A549 (cell line): ENCODE results near the gene FSIP2.

Source experiments
- CBX8 ChIP-seq: fragments of 200-600 bp; sonication (generic); IDR thresholded peaks from 2 replicates; pipeline ENCODE4 v1.6.1; 2016
- TF ChIP-seq, protein P1 (sequence below): fragments of >200 bp; sonication (Bioruptor Twin); formaldehyde crosslinking; IDR thresholded peaks from 3 replicates; pipeline ENCODE4 v1.5.1; 2016
- TF ChIP-seq, protein P2 (sequence below): fragments of >200 bp; sonication (Bioruptor Twin); formaldehyde crosslinking; IDR thresholded peaks from 3 replicates; pipeline ENCODE4 v1.6.1; 2016

DNA sequence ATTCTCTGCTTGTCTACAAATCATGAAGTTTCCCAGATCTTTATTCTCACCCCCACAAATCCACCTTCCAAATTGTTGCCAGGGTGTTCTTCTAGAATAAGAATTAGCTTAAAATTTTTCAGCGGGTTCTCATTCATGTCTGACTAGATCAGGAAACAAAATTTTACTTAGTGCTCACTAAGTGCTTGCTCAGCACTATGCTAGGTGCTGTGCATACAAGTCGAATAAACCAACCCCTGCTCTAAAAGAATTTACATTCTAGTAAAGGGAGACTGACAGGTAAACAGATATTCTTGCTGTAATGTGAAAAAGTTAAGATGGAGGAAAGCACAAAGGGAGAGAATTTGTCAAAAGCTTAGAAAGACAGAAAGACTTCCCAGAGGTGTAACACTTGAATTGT lies 2.4 kb upstream of the FSIP2 start:
- TF ChIP-seq, protein P1, sequence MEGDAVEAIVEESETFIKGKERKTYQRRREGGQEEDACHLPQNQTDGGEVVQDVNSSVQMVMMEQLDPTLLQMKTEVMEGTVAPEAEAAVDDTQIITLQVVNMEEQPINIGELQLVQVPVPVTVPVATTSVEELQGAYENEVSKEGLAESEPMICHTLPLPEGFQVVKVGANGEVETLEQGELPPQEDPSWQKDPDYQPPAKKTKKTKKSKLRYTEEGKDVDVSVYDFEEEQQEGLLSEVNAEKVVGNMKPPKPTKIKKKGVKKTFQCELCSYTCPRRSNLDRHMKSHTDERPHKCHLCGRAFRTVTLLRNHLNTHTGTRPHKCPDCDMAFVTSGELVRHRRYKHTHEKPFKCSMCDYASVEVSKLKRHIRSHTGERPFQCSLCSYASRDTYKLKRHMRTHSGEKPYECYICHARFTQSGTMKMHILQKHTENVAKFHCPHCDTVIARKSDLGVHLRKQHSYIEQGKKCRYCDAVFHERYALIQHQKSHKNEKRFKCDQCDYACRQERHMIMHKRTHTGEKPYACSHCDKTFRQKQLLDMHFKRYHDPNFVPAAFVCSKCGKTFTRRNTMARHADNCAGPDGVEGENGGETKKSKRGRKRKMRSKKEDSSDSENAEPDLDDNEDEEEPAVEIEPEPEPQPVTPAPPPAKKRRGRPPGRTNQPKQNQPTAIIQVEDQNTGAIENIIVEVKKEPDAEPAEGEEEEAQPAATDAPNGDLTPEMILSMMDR: no peak
- TF ChIP-seq, protein P2, sequence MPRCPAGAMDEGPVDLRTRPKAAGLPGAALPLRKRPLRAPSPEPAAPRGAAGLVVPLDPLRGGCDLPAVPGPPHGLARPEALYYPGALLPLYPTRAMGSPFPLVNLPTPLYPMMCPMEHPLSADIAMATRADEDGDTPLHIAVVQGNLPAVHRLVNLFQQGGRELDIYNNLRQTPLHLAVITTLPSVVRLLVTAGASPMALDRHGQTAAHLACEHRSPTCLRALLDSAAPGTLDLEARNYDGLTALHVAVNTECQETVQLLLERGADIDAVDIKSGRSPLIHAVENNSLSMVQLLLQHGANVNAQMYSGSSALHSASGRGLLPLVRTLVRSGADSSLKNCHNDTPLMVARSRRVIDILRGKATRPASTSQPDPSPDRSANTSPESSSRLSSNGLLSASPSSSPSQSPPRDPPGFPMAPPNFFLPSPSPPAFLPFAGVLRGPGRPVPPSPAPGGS: no peak
- TF ChIP-seq CBX8: no peak
